Lung (tissue), 12 donors: ENCODE data around the gene NKD2. TPM values are rescaled to one million over a fixed set of nuclear protein-coding genes. Genes with fewer than 3 reads are reported as not detected.

ENCODE experiments used
- ATAC-seq: fragments of 200-7000 bp; cut with Tn5 transposase; one replicate; pipeline ENCODE4 v1.9.1; 2020; ENCODE audit warnings: moderate number of reproducible peaks; ENCODE audit not compliant: insufficient read depth, low FRiP score
- DNase-seq, 3 donors: peaks; one replicate each; pipeline ENCODE4 v3.0.0-alpha.2; 2013 to 2017
- H3K27ac ChIP-seq, 2 donors: one replicate each; pipeline ENCODE4 v1.5.1; 2013; ENCODE audit warnings: mild to moderate bottlenecking in 2 of 2, moderate library complexity in 2 of 2, control low read depth in 1 of 2, inconsistent platforms in 1 of 2, low read depth in 1 of 2, low read length in 1 of 2
- H3K27me3 ChIP-seq, 3 donors: one replicate each; pipeline ENCODE4 v1.5.1; 2013; ENCODE audit warnings: low read length in 2 of 3; ENCODE audit not compliant: control insufficient read depth in 3 of 3, insufficient read depth in 3 of 3
- H3K36me3 ChIP-seq, 4 donors: one replicate each; pipeline ENCODE4 v1.5.1; 2013; ENCODE audit warnings: low read length in 4 of 4, mild to moderate bottlenecking in 1 of 4, moderate library complexity in 1 of 4; ENCODE audit not compliant: control insufficient read depth in 4 of 4, insufficient read depth in 4 of 4
- H3K4me1 ChIP-seq, 5 donors: one replicate each; pipeline ENCODE4 v1.5.1; 2013; ENCODE audit warnings: low read length in 5 of 5, mild to moderate bottlenecking in 2 of 5, moderate library complexity in 1 of 5; ENCODE audit not compliant: control insufficient read depth in 5 of 5, insufficient read depth in 5 of 5
- H3K4me3 ChIP-seq: one replicate; pipeline ENCODE4 v1.5.1; 2013; ENCODE audit warnings: mild to moderate bottlenecking, control low read depth, moderate library complexity
- H3K9ac ChIP-seq, 2 donors: one replicate each; pipeline ENCODE4 v1.5.1; 2013; ENCODE audit warnings: low read length in 2 of 2, control low read depth in 1 of 2; ENCODE audit not compliant: insufficient read depth in 1 of 2
- H3K9me3 ChIP-seq, 4 donors: one replicate each; pipeline ENCODE4 v1.5.1; 2013; ENCODE audit warnings: low read length in 3 of 4, mild to moderate bottlenecking in 1 of 4, moderate library complexity in 1 of 4; ENCODE audit not compliant: control insufficient read depth in 4 of 4, insufficient read depth in 3 of 4
- CTCF ChIP-seq: IDR thresholded peaks from 2 replicates; pipeline ENCODE4 v1.5.1; 2012; ENCODE audit warnings: mild to moderate bottlenecking; ENCODE audit errors: control extremely low read depth, extremely low read depth
- WGBS, 2 donors: extraction: QIAGEN DNeasy Blood & Tissue Kit; methylation state at CpG; one replicate each; pipeline ENCODE4 v1.1.7; 2013; 5-methylcytosine and 5-hydroxymethylcytosine counted together
- polyA plus RNA-seq, 2 donors: library from polyadenylated mRNA; stranded (reverse); fragments of 200-250 nt; gene quantifications; one replicate each; pipeline ENCODE4 v1.2.1, GENCODE V29; 2013
- total RNA-seq, 2 donors: library from RNA; depleted of rRNA in 1 of 2; stranded (reverse); fragments of >200 nt in 1 of 2; gene quantifications; one replicate each; pipeline ENCODE4 v1.2.1, GENCODE V29; 2014 to 2021
- donor health status: control.
- donor health status: control.
- donor health status: Bipolar disorder and iron deficiency.
- donor health status: healthy.
- donor health status: DM: yes; HTN: yes; CAD: no.

The NKD2 gene
- total and polyA plus RNA-seq, 4 donors = 9.9 to 88.0 (median 48.4) TPM

- no peak for ATAC-seq
- no peaks in the 10 kb centered on the region for H3K36me3 ChIP-seq
- H3K27me3 ChIP-seq = no peaks in the 10 kb centered on the region
- H3K27ac ChIP-seq = peak overlapping the region in 1 of 2 donors; percentile 59
- no peaks in the 10 kb centered on the region for H3K9me3 ChIP-seq
- no peak overlapping the region for H3K4me3 ChIP-seq
- 94 to 95% methylated on average over 11 to 12 of the region's 12 CpGs for WGBS, 2 donors
- H3K9ac ChIP-seq = no peak overlapping the region
- no peak for TF ChIP-seq CTCF
- H3K4me1 ChIP-seq = peaks cover 0 to 63% (median 38%) of the 10 kb centered on the region in 5 donors
- no peak for DNase-seq
Measured at GRCh38 chr5:962801-963200, 45.8 kb upstream of the NKD2 start.

- no peak for TF ChIP-seq CTCF
- 77 to 85% methylated on average over 10 of the region's 10 CpGs for WGBS, 2 donors
- no peak overlapping the region for H3K4me3 ChIP-seq
- no peaks in the 10 kb centered on the region for H3K36me3 ChIP-seq
- no peaks in the 10 kb centered on the region for H3K9me3 ChIP-seq
- peaks cover 0 to 63% (median 37%) of the 10 kb centered on the region in 5 donors for H3K4me1 ChIP-seq
- ATAC-seq = no peak
- peak overlapping the region in 1 of 2 donors; percentile 59 for H3K27ac ChIP-seq
- no peak overlapping the region for H3K9ac ChIP-seq
- DNase-seq = no peak
- peaks cover 0 to under 1% (median 0%) of the 10 kb centered on the region in 3 donors for H3K27me3 ChIP-seq
Measured at GRCh38 chr5:963310-963672, 45.3 kb upstream of the NKD2 start.

GRCh38 chr5:963673-964531 is 44.7 kb upstream of the NKD2 start:
- H3K36me3 ChIP-seq = no peaks in the 10 kb centered on the region
- H3K27ac ChIP-seq = peak overlapping the region in 1 of 2 donors; percentile 59
- ATAC-seq = no peak
- 71 to 74% methylated on average over 31 of the region's 31 CpGs for WGBS, 2 donors
- DNase-seq = peak; percentile 90 to 97 (median 95)
- H3K9me3 ChIP-seq = no peaks in the 10 kb centered on the region
- peaks cover 0 to 63% (median 42%) of the 10 kb centered on the region in 5 donors for H3K4me1 ChIP-seq
- H3K27me3 ChIP-seq = peaks cover 0 to 3% (median 0%) of the 10 kb centered on the region in 3 donors
- TF ChIP-seq CTCF = no peak
- H3K4me3 ChIP-seq = no peak overlapping the region
- H3K9ac ChIP-seq = no peak overlapping the region
